Measurements from ENCODE around the gene PPP4R4.
"Not testable (repeated sequence)": the region's sequence is repeated elsewhere in the genome, so short reads cannot be mapped to it uniquely, and the experiment has no call there.

PPP4R4 gene

GRCh38 chr14:94143711-94144110, 30.4 kb upstream of the PPP4R4 start:
- no peak for DNase-seq (ENCODE audit: low read depth in 2 of 2)

- no peak for DNase-seq (ENCODE audit: low read depth in 2 of 2)
Measured at GRCh38 chr14:94144765-94145164, 29.4 kb upstream of the PPP4R4 start.

- no peak for DNase-seq (ENCODE audit: low read depth in 2 of 2)
Measured at GRCh38 chr14:94145902-94146527, 28.1 kb upstream of the PPP4R4 start.

- DNase-seq (ENCODE audit: low read depth in 2 of 2) = no peak
Measured at GRCh38 chr14:94152676-94153075, 21.4 kb upstream of the PPP4R4 start.

- DNase-seq (ENCODE audit: low read depth in 2 of 2) = no peak
Measured at GRCh38 chr14:94153750-94154342, 20.3 kb upstream of the PPP4R4 start.

- not testable (repeated sequence) for DNase-seq (ENCODE audit: low read depth in 2 of 2)
Measured at GRCh38 chr14:94156143-94156542, 18.0 kb upstream of the PPP4R4 start.

- no peak for DNase-seq (ENCODE audit: low read depth in 2 of 2)
Measured at GRCh38 chr14:94157197-94157596, 16.9 kb upstream of the PPP4R4 start.

GRCh38 chr14:94158239-94158883, 15.8 kb upstream of the PPP4R4 start:
- no peak for DNase-seq (ENCODE audit: low read depth in 2 of 2)

- DNase-seq (ENCODE audit: low read depth in 2 of 2) = no peak
Measured at GRCh38 chr14:94161058-94161457, 13.1 kb upstream of the PPP4R4 start.

GRCh38 chr14:94161981-94162380, 12.1 kb upstream of the PPP4R4 start:
- DNase-seq (ENCODE audit: low read depth in 2 of 2) = no peak

GRCh38 chr14:94162466-94162865, 11.7 kb upstream of the PPP4R4 start:
- DNase-seq (ENCODE audit: low read depth in 2 of 2) = no peak

GRCh38 chr14:94163796-94164195, 10.3 kb upstream of the PPP4R4 start:
- DNase-seq (ENCODE audit: low read depth in 2 of 2) = no peak

GRCh38 chr14:94164685-94165431, 9.3 kb upstream of the PPP4R4 start:
- DNase-seq (ENCODE audit: low read depth in 2 of 2) = no peak

GRCh38 chr14:94165744-94166143, 8.4 kb upstream of the PPP4R4 start:
- DNase-seq (ENCODE audit: low read depth in 2 of 2) = no peak

GRCh38 chr14:94170136-94170535, 4.0 kb upstream of the PPP4R4 start:
- no peak for DNase-seq (ENCODE audit: low read depth in 2 of 2)

- DNase-seq (ENCODE audit: low read depth in 2 of 2) = no peak
Measured at GRCh38 chr14:94171208-94171607, 2.9 kb upstream of the PPP4R4 start.

GRCh38 chr14:94172545-94172944, 1.6 kb upstream of the PPP4R4 start:
- DNase-seq (ENCODE audit: low read depth in 2 of 2) = no peak

GRCh38 chr14:94173471-94173884, 644 bp upstream of the PPP4R4 start:
- no peak for DNase-seq (ENCODE audit: low read depth in 2 of 2)

- no peak for DNase-seq (ENCODE audit: low read depth in 2 of 2)
Measured at GRCh38 chr14:94174604-94175010, 485 bp downstream of the PPP4R4 start.

- DNase-seq (ENCODE audit: low read depth in 2 of 2) = no peak
Measured at GRCh38 chr14:94175011-94175745, 1.1 kb downstream of the PPP4R4 start.

GRCh38 chr14:94175747-94176146, 1.6 kb downstream of the PPP4R4 start:
- no peak for DNase-seq (ENCODE audit: low read depth in 2 of 2)

GRCh38 chr14:94176808-94177207, 2.7 kb downstream of the PPP4R4 start:
- DNase-seq (ENCODE audit: low read depth in 2 of 2) = no peak

Measured in fibroblast of skin of left biceps (primary cell).